Skeletal muscle satellite cell (primary cell): ENCODE measurements around the gene EMP2. TPM values are rescaled to one million over a fixed set of nuclear protein-coding genes. Genes with fewer than 3 reads are reported as not detected.

Experiments
- H3K27me3 ChIP-seq: 2 replicates; pipeline ENCODE4 v1.7.0; 2013; ENCODE audit warnings: low read length; ENCODE audit not compliant: control insufficient read depth, insufficient read depth
- H3K36me3 ChIP-seq: 2 replicates; pipeline ENCODE4 v1.7.0; 2013; ENCODE audit warnings: mild to moderate bottlenecking, control low read depth, low read length; ENCODE audit not compliant: insufficient read depth
- H3K4me1 ChIP-seq: 2 replicates; pipeline ENCODE4 v1.7.0; 2013; ENCODE audit warnings: low read length; ENCODE audit not compliant: control insufficient read depth, insufficient read depth
- H3K4me2 ChIP-seq: 2 replicates; pipeline ENCODE4 v1.7.0; 2013; ENCODE audit warnings: mild to moderate bottlenecking, low read length
- H3K4me3 ChIP-seq: 2 replicates; pipeline ENCODE4 v1.7.0; 2013; ENCODE audit warnings: low read length
- H3K9ac ChIP-seq: 2 replicates; pipeline ENCODE4 v1.7.0; 2013; ENCODE audit warnings: mild to moderate bottlenecking, low read depth, low read length, moderate library complexity
- H3K9me3 ChIP-seq: replicated peaks from 2 replicates; pipeline ENCODE4 v1.7.0; 2013; ENCODE audit warnings: mild to moderate bottlenecking, control low read depth, low read length
- small RNA-seq: library from RNA; depleted of rRNA; stranded (forward); fragments of <200 nt; gene quantifications from one replicate; pipeline ENCODE3, GENCODE V24; 2012

The EMP2 gene

GRCh38 chr16:10495031-10495345, 85.4 kb downstream of the EMP2 start:
- Histone ChIP-seq H3K4me3 (no peak overlapping the region), H3K4me2 (no peak overlapping the region), H3K9ac (no peak overlapping the region), H3K9me3 (peaks cover 3% of the 10 kb centered on the region), H3K36me3 (no peaks in the 10 kb centered on the region), H3K27me3 (no peaks in the 10 kb centered on the region), H3K4me1 (peaks cover 4% of the 10 kb centered on the region)

GRCh38 chr16:10494343-10495030, 85.9 kb downstream of the EMP2 start:
- H3K4me3 ChIP-seq = no peak overlapping the region
- no peaks in the 10 kb centered on the region for H3K36me3 ChIP-seq
- H3K27me3 ChIP-seq = no peaks in the 10 kb centered on the region

GRCh38 chr16:10493276-10493675, 87.1 kb downstream of the EMP2 start:
- peaks cover 3% of the 10 kb centered on the region for H3K9me3 ChIP-seq
- peaks cover 6% of the 10 kb centered on the region for H3K4me1 ChIP-seq
- H3K27me3 ChIP-seq = no peaks in the 10 kb centered on the region
- H3K36me3 ChIP-seq = no peaks in the 10 kb centered on the region
- no peak overlapping the region for H3K4me2 ChIP-seq
- no peak overlapping the region for H3K4me3 ChIP-seq
- no peak overlapping the region for H3K9ac ChIP-seq

More at GRCh38 chr16:10494343-10495030, 85.9 kb downstream of the EMP2 start:
- H3K9me3 ChIP-seq = peaks cover 3% of the 10 kb centered on the region
- no peak overlapping the region for H3K9ac ChIP-seq
- H3K4me1 ChIP-seq = peaks cover 6% of the 10 kb centered on the region
- H3K4me2 ChIP-seq = no peak overlapping the region

- Histone ChIP-seq H3K9ac (no peak overlapping the region), H3K27me3 (no peaks in the 10 kb centered on the region), H3K4me1 (peaks cover 6% of the 10 kb centered on the region), H3K4me2 (no peak overlapping the region), H3K9me3 (peaks cover 3% of the 10 kb centered on the region), H3K4me3 (no peak overlapping the region), H3K36me3 (no peaks in the 10 kb centered on the region)
Observed at GRCh38 chr16:10490141-10490540, 90.3 kb downstream of the EMP2 start.

- no peak overlapping the region for H3K9ac ChIP-seq
- no peak overlapping the region for H3K4me2 ChIP-seq
- H3K4me1 ChIP-seq = peaks cover 6% of the 10 kb centered on the region
- no peaks in the 10 kb centered on the region for H3K27me3 ChIP-seq
- H3K36me3 ChIP-seq = no peaks in the 10 kb centered on the region
- no peaks in the 10 kb centered on the region for H3K9me3 ChIP-seq
- H3K4me3 ChIP-seq = no peak overlapping the region
Observed at GRCh38 chr16:10485698-10486382, 94.6 kb downstream of the EMP2 start.

GRCh38 chr16:10485159-10485558, 95.2 kb downstream of the EMP2 start:
- H3K4me3 ChIP-seq = no peak overlapping the region
- peaks cover 4% of the 10 kb centered on the region for H3K4me1 ChIP-seq
- no peak overlapping the region for H3K4me2 ChIP-seq
- no peak overlapping the region for H3K9ac ChIP-seq
- no peaks in the 10 kb centered on the region for H3K9me3 ChIP-seq
- no peaks in the 10 kb centered on the region for H3K36me3 ChIP-seq
- no peaks in the 10 kb centered on the region for H3K27me3 ChIP-seq

- H3K9me3 ChIP-seq = no peaks in the 10 kb centered on the region
Observed at GRCh38 chr16:10480151-10480550, 100.2 kb downstream of the EMP2 start.

More at GRCh38 chr16:10480151-10480550, 100.2 kb downstream of the EMP2 start:
- Histone ChIP-seq H3K4me2 (no peak overlapping the region), H3K4me1 (no peaks in the 10 kb centered on the region), H3K9ac (no peak overlapping the region), H3K4me3 (no peak overlapping the region), H3K36me3 (no peaks in the 10 kb centered on the region), H3K27me3 (no peaks in the 10 kb centered on the region)

Small RNA genes within 50 kb of the gene (small RNA-seq; reads per million reads assigned to genes)
- not detected for gene RNU6-633P
